ENCODE results near the gene ADAM12. TPM values are rescaled to one million over a fixed set of nuclear protein-coding genes. Genes with fewer than 3 reads are reported as not detected.

Gene ADAM12
- total and polyA plus RNA-seq, 9 of the 15 experiments (the other 6 are each of a cell fraction or from before 2014, with no cell fraction given), result not detected

DNA sequence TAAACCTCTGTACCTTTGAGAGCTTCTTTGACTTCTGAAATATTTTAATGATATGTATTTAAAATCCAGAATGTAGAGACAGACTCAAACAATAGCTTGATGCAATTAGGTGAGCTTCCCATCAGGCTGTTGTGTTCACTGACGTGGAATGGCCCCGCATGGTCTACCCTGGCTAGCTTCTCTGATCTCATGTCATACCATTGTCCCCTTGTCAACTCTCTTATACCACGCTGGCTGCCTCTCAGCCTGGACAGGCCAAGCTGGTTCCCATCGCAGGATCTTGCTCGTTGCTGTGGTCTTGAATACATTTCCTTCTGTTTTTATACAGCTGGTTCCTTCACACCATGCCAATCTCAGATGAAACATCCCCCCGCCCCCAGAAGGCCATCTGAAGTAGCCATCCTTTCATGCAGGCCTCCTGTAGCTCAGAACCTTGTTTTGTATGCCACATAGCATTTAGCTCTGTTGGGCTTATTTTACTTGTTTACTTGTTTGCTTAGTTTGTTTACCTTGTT is 407.7 kb downstream of the ADAM12 start (continued):
- TF ChIP-seq KLF1 (tag; IDR thresholded peaks at IDR 0.05) (no peak), CHD2 (IDR thresholded peaks at IDR 0.05; ENCODE audit: low read depth, low read length) (no peak), HDAC8 (tag; IDR thresholded peaks at IDR 0.05) (no peak), ZBTB26 (CRISPR knock-in tag; IDR thresholded peaks at IDR 0.05) (no peak), ZMIZ1 (IDR thresholded peaks at IDR 0.05; ENCODE audit: low read depth in 2 of 2, low read length in 2 of 2) (no peak), ETV1 (tag; conservative IDR thresholded peaks at IDR 0.05; ENCODE audit: low read depth) (no peak), MAFG (tag; conservative IDR thresholded peaks at IDR 0.05) (no peak)
- TF ChIP-seq, protein P1, sequence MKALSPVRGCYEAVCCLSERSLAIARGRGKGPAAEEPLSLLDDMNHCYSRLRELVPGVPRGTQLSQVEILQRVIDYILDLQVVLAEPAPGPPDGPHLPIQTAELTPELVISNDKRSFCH (CRISPR knock-in tag; IDR thresholded peaks at IDR 0.05), result no peak
- TF ChIP-seq, protein P1 (tag; IDR thresholded peaks at IDR 0.05), result no peak
- TF ChIP-seq, protein P2, sequence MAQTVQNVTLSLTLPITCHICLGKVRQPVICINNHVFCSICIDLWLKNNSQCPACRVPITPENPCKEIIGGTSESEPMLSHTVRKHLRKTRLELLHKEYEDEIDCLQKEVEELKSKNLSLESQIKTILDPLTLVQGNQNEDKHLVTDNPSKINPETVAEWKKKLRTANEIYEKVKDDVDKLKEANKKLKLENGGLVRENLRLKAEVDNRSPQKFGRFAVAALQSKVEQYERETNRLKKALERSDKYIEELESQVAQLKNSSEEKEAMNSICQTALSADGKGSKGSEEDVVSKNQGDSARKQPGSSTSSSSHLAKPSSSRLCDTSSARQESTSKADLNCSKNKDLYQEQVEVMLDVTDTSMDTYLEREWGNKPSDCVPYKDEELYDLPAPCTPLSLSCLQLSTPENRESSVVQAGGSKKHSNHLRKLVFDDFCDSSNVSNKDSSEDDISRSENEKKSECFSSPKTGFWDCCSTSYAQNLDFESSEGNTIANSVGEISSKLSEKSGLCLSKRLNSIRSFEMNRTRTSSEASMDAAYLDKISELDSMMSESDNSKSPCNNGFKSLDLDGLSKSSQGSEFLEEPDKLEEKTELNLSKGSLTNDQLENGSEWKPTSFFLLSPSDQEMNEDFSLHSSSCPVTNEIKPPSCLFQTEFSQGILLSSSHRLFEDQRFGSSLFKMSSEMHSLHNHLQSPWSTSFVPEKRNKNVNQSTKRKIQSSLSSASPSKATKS (CRISPR knock-in tag; IDR thresholded peaks at IDR 0.05), result no peak
- TF ChIP-seq, protein P3, sequence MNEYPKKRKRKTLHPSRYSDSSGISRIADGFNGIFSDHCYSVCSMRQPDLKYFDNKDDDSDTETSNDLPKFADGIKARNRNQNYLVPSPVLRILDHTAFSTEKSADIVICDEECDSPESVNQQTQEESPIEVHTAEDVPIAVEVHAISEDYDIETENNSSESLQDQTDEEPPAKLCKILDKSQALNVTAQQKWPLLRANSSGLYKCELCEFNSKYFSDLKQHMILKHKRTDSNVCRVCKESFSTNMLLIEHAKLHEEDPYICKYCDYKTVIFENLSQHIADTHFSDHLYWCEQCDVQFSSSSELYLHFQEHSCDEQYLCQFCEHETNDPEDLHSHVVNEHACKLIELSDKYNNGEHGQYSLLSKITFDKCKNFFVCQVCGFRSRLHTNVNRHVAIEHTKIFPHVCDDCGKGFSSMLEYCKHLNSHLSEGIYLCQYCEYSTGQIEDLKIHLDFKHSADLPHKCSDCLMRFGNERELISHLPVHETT (CRISPR knock-in tag; conservative IDR thresholded peaks at IDR 0.05 in 1 of 2, IDR thresholded peaks at IDR 0.05 in 1 of 2), result no peak

Measured in K562 (cell line).